ENCODE data around the gene SMIM38. TPM values are rescaled to one million over a fixed set of nuclear protein-coding genes. Genes with fewer than 3 reads are reported as not detected.

Gene SMIM38
- total RNA-seq = 1 to 10 TPM; 1.5 to 1.8 TPM

GRCh38 chr11:69155302-69156234, at the start of gene SMIM38:
Gene SMIM38 (plus strand): TSS chr11:69155935. CDS start chr11:69157847, 1,912 bp downstream.
- Mint-ChIP-seq H3K36me3 (no peaks in the 10 kb centered on the region), H3K4me3 (peak within 1 kb of the TSS; percentile 5), H3K27ac (peak within 1 kb of the TSS; percentile 56), H3K4me1 (ENCODE audit: low read depth) (peaks cover 9% of the 10 kb centered on the region), H3K9me3 (no peaks in the 10 kb centered on the region), H3K27me3 (peaks cover 11% of the 10 kb centered on the region)
- DNase-seq = peak; percentile 60
- ChIA-PET POLR2A (no interaction called here), CTCF (interaction anchor here (1.4 kb wide), 1 partner anchor 11 kb away, joined by 3 read pairs; no protein-coding TSS in a partner anchor)
- intact Hi-C loops (cut with micrococcal nuclease) = loop anchor here (5.0 kb wide), 1 partner anchor 82 kb away; no protein-coding TSS in a partner anchor

- no peak for DNase-seq
- Mint-ChIP-seq H3K36me3 (peaks cover 2% of the 10 kb centered on the region), H3K9me3 (peaks cover 7% of the 10 kb centered on the region), H3K27ac (no peak overlapping the region), H3K4me3 (no peak overlapping the region), H3K4me1 (ENCODE audit: low read depth) (peaks cover 2% of the 10 kb centered on the region), H3K27me3 (no peaks in the 10 kb centered on the region)
- intact Hi-C loops (cut with micrococcal nuclease) = no loop called here
- POLR2A ChIA-PET = no interaction called here
- CTCF ChIA-PET = interaction anchor here (1.0 to 1.9 kb wide), 2 partner anchors 537 kb away, joined by 3 to 7 read pairs; no protein-coding TSS in a partner anchor
Observed at GRCh38 chr11:69106031-69106811, 49.5 kb upstream of the SMIM38 start.

- Mint-ChIP-seq H3K36me3 (peaks cover 2% of the 10 kb centered on the region), H3K27ac (no peak overlapping the region), H3K27me3 (no peaks in the 10 kb centered on the region), H3K4me1 (ENCODE audit: low read depth) (no peaks in the 10 kb centered on the region), H3K9me3 (peaks cover 7% of the 10 kb centered on the region), H3K4me3 (no peak overlapping the region)
- ChIA-PET POLR2A (no interaction called here), CTCF (interaction anchor here (1.0 kb wide), 1 partner anchor 536 kb away, joined by 3 read pairs; no protein-coding TSS in a partner anchor)
- no peak for DNase-seq
- intact Hi-C loops (cut with micrococcal nuclease) = no loop called here
Observed at GRCh38 chr11:69107413-69107812, 48.3 kb upstream of the SMIM38 start.

- H3K27ac Mint-ChIP-seq = no peak overlapping the region
Observed at GRCh38 chr11:69108030-69108429, 47.7 kb upstream of the SMIM38 start.

GRCh38 chr11:69108559-69108958, 47.2 kb upstream of the SMIM38 start:
- ChIA-PET POLR2A (no interaction called here), CTCF (no interaction called here)
- H3K4me1 Mint-ChIP-seq (ENCODE audit: low read depth) = no peaks in the 10 kb centered on the region
- no peak overlapping the region for H3K4me3 Mint-ChIP-seq
- H3K36me3 Mint-ChIP-seq = peaks cover 2% of the 10 kb centered on the region
- H3K27me3 Mint-ChIP-seq = no peaks in the 10 kb centered on the region
- intact Hi-C loops (cut with micrococcal nuclease) = no loop called here
- H3K27ac Mint-ChIP-seq = no peak overlapping the region
- no peak for DNase-seq
- peaks cover 7% of the 10 kb centered on the region for H3K9me3 Mint-ChIP-seq

More at GRCh38 chr11:69108030-69108429, 47.7 kb upstream of the SMIM38 start:
- Mint-ChIP-seq H3K4me3 (no peak overlapping the region), H3K9me3 (peaks cover 7% of the 10 kb centered on the region), H3K27me3 (no peaks in the 10 kb centered on the region), H3K4me1 (ENCODE audit: low read depth) (no peaks in the 10 kb centered on the region), H3K36me3 (peaks cover 2% of the 10 kb centered on the region)
- intact Hi-C loops (cut with micrococcal nuclease) = no loop called here
- POLR2A ChIA-PET = no interaction called here
- CTCF ChIA-PET = no interaction called here
- DNase-seq = no peak

GRCh38 chr11:69109101-69109500, 46.6 kb upstream of the SMIM38 start:
- H3K4me1 Mint-ChIP-seq (ENCODE audit: low read depth) = no peaks in the 10 kb centered on the region
- ChIA-PET CTCF (no interaction called here), POLR2A (no interaction called here)
- peaks cover 7% of the 10 kb centered on the region for H3K9me3 Mint-ChIP-seq
- no peak for DNase-seq
- H3K36me3 Mint-ChIP-seq = peaks cover 2% of the 10 kb centered on the region
- intact Hi-C loops (cut with micrococcal nuclease) = no loop called here
- no peak overlapping the region for H3K27ac Mint-ChIP-seq
- H3K4me3 Mint-ChIP-seq = no peak overlapping the region
- no peaks in the 10 kb centered on the region for H3K27me3 Mint-ChIP-seq

GRCh38 chr11:69110451-69110850, 45.3 kb upstream of the SMIM38 start:
- ChIA-PET POLR2A (no interaction called here), CTCF (interaction anchor here (0.6 kb wide), 1 partner anchor 21 kb away, joined by 3 read pairs; no protein-coding TSS in a partner anchor)
- H3K27ac Mint-ChIP-seq = no peak overlapping the region
- no peaks in the 10 kb centered on the region for H3K27me3 Mint-ChIP-seq
- H3K4me1 Mint-ChIP-seq (ENCODE audit: low read depth) = no peaks in the 10 kb centered on the region
- no peak overlapping the region for H3K4me3 Mint-ChIP-seq
- peaks cover 2% of the 10 kb centered on the region for H3K36me3 Mint-ChIP-seq
- DNase-seq = no peak
- H3K9me3 Mint-ChIP-seq = peaks cover 7% of the 10 kb centered on the region
- intact Hi-C loops (cut with micrococcal nuclease) = no loop called here

GRCh38 chr11:69111624-69112542, 43.9 kb upstream of the SMIM38 start:
- intact Hi-C loops (cut with micrococcal nuclease) = no loop called here
- ChIA-PET CTCF (no interaction called here), POLR2A (no interaction called here)
- Mint-ChIP-seq H3K4me1 (ENCODE audit: low read depth) (no peaks in the 10 kb centered on the region), H3K36me3 (peaks cover 2% of the 10 kb centered on the region), H3K9me3 (peaks cover 7% of the 10 kb centered on the region), H3K27ac (no peak overlapping the region), H3K27me3 (no peaks in the 10 kb centered on the region), H3K4me3 (no peak overlapping the region)
- no peak for DNase-seq

- POLR2A ChIA-PET = no interaction called here
- CTCF ChIA-PET = no interaction called here
- intact Hi-C loops (cut with micrococcal nuclease) = no loop called here
Observed at GRCh38 chr11:69113226-69113625, 42.5 kb upstream of the SMIM38 start.

GRCh38 chr11:69113646-69114340, 41.9 kb upstream of the SMIM38 start:
- ChIA-PET POLR2A (no interaction called here), CTCF (interaction anchor here (1.0 kb wide), 1 partner anchor 179 kb away, joined by 4 read pairs; no protein-coding TSS in a partner anchor)
- intact Hi-C loops (cut with micrococcal nuclease) = no loop called here
- H3K36me3 Mint-ChIP-seq = peaks cover 2% of the 10 kb centered on the region
- no peak overlapping the region for H3K4me3 Mint-ChIP-seq
- no peak for DNase-seq
- no peaks in the 10 kb centered on the region for H3K27me3 Mint-ChIP-seq
- H3K4me1 Mint-ChIP-seq (ENCODE audit: low read depth) = no peaks in the 10 kb centered on the region
- H3K9me3 Mint-ChIP-seq = no peaks in the 10 kb centered on the region
- no peak overlapping the region for H3K27ac Mint-ChIP-seq

More at GRCh38 chr11:69113226-69113625, 42.5 kb upstream of the SMIM38 start:
- no peak overlapping the region for H3K27ac Mint-ChIP-seq
- no peak for DNase-seq
- no peaks in the 10 kb centered on the region for H3K27me3 Mint-ChIP-seq
- H3K4me3 Mint-ChIP-seq = no peak overlapping the region
- H3K9me3 Mint-ChIP-seq = peaks cover 1% of the 10 kb centered on the region
- H3K4me1 Mint-ChIP-seq (ENCODE audit: low read depth) = no peaks in the 10 kb centered on the region
- H3K36me3 Mint-ChIP-seq = peaks cover 2% of the 10 kb centered on the region

GRCh38 chr11:69114362-69114761, 41.4 kb upstream of the SMIM38 start:
- POLR2A ChIA-PET = no interaction called here
- Mint-ChIP-seq H3K9me3 (peaks cover 5% of the 10 kb centered on the region), H3K4me3 (no peak overlapping the region), H3K4me1 (ENCODE audit: low read depth) (no peaks in the 10 kb centered on the region), H3K27me3 (no peaks in the 10 kb centered on the region), H3K27ac (no peak overlapping the region), H3K36me3 (peaks cover 2% of the 10 kb centered on the region)
- CTCF ChIA-PET = interaction anchor here (1.0 kb wide), 1 partner anchor 179 kb away, joined by 4 read pairs; no protein-coding TSS in a partner anchor
- no peak for DNase-seq
- intact Hi-C loops (cut with micrococcal nuclease) = no loop called here
